HG03280 (cell line): ENCODE measurements around the gene BFAR.
A peak's percentile ranks its signal among the peaks of the same experiment; 100 is the strongest.
"Not testable (repeated sequence)": the region's sequence is repeated elsewhere in the genome, so short reads cannot be mapped to it uniquely, and the experiment has no call there.

ENCODE experiments used
- ATAC-seq: cut with Tn5 transposase; IDR thresholded peaks from one replicate; pipeline ENCODE4 v1.9.1; 2021; ENCODE audit warnings: mild to moderate bottlenecking, moderate library complexity; ENCODE audit not compliant: unreplicated experiment

BFAR gene

DNA sequence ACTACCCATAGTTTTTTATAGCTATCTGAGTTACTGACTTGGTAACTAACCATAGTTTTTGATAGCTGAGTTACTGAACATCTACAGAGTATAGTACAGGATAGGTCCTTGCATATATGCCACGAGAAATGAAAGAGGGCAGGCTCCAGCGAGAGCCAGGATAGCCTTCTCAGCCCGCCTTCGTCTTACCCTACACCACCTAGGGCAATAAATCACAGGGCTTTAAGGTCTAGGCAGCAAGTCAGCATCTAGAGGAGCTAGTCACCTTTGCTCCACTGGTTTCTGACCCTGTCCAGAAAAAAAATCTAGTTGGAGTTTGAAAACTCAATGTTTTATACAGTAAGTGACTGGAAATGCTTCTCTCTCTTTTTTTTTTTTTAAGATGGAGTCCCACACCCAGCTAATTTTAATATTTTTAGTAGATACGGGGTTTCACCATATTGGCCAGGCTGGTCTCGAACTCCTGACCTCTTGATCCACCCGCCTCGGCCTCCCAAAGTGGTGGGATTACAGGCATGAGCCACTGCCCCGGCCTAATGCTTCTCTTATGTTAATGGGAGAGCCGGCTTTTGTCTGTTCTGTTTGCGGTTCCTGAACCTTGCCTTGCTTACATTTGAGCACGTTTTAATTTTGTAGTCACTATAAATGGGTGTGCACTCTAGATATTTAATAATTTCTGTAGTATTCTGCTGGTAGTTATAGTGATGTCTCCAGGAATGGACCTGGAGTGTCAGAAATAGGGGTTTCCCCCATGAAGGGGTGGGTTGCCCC is 2.8 kb downstream of the BFAR start:
- no peak for ATAC-seq

DNA sequence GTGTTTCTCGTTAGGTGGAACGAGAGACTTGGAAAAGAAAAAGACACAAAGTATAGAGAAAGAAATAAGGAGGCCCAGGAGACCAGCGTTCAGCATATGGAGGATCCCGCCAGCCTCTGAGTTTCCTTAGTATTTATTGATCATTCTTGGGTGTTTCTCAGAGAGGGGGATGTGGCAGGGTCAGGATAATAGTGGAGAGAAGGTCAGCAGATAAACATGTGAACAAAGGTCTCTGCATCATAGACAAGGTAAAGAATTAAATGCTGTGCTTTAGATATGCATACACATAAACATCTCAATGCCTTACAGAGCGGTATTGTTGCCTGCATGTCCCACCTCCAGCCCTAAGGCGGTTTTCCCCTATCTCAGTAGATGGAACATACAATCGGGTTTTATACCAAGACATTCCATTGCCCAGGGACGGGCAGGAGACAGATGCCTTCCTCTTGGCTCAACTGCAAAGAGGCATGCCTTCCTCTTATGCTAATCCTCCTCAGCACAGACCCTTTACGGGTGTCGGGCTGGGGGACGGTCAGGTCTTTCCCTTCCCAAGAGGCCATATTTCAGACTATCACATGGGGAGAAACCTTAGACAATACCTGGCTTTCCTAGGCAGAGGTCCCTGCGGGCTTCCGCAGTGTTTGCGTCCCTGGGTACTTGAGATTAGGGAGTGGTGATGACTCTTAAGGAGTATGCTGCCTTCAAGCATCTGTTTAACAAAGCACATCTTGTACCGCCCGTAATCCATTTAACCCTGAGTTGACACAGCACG is 3.6 kb downstream of the BFAR start:
- not testable (repeated sequence) for ATAC-seq

DNA sequence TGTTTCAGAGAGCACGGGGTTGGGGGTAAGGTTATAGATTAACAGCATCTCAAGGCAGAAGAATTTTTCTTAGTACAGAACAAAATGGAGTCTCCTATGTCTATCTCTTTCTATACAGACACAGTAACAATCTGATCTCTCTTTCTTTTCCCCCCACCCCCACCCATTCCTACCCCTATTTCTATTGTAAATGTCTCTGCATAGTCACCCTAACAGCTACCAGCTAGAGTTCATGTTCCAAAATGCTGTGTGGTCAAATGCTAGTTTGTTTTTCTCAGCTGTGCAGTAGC is 4.1 kb downstream of the BFAR start:
- not testable (repeated sequence) for ATAC-seq

DNA sequence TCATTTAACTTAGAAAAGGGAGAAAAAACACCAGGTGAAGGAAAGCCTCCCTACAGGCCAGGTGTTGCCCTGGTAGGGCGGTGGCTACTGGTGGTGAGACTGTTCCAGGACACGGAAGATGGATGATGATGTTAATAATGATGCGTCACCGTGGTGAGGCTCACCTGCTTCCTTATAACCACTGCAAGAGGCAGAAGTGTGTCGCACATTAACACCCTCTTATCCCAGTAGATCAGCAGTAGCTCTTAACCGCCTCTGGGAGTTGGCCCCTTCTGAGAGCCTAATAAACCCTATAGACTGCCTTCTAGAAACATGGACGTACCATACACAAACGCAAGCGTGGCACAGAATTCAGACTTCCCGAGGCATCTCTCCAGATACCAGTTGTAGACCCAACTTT is 7.8 kb downstream of the BFAR start:
- ATAC-seq = no peak

DNA sequence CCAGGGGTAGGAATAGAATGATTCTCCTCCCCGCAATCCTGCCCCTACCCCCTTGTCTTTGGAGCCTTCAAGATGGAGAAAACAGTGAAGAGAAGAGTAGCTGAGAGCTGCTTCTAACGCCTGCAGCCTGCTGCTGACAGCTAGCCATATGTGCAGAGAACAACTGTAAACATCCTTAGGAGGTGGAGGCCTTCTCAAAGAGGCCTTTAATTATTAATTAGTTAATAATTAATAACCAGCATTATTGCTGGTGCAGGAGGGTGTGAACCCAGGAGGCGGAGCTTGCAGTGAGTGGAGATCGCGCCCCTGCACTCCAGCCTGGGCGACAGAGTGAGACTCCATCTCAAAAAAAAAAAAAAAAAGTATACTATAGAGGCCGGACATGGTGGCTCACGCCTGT is 8.5 kb downstream of the BFAR start:
- no peak for ATAC-seq

DNA sequence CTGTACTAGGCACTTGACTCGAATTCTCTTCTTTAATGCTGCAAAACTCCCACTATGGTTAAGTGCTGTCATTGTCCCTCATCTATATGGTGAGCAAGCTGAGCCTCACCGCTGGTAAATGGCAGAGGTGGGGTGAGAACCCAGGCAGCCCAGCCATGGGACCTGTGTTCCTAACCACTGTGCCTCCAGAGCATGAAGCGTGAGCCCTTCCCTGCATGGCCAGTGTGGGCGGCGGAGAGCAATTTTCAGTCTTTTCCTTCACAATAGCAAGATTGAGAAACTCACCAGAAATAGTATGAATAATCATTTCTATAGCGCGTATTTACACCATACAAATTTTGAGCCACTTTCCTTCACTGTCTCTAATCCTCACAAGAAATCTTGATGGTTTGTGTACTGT is 9.2 kb downstream of the BFAR start:
- ATAC-seq = no peak

DNA sequence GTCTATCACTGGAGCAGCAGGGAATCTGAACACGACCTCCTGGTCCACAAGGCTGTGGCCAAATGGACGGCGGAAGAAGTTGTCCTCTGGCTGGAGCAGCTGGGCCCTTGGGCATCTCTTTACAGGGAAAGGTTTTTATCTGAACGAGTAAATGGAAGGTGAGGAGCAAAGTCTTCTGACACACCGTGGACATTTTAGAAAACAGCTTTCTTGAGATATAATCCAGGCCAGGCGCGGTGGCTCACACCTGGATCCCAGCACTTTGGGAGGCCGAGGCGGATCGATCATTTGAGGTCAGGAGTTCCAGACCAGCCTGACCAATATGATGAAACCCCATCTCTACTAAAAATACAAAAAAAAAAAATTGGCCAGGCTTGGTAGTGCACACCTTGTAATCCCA is 17.1 kb downstream of the BFAR start:
- no peak for ATAC-seq

DNA sequence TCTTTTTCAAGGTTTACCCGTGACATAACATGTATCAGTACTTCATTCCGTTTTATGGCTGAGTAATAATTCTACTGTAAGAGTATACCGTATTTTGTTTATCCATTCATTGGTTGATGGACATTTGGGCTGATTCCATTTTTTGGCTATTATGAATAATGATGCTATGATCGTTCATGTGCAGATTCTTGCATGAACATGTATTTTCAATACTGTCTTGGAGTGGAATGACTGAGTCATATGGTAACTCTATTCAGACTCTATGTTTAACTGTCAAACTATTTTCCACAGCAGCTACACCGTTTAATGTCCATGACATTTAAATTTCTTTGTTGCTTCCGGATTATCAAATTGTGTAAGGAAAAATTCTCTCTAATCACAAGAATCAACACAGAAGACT is 17.9 kb downstream of the BFAR start:
- no peak for ATAC-seq

DNA sequence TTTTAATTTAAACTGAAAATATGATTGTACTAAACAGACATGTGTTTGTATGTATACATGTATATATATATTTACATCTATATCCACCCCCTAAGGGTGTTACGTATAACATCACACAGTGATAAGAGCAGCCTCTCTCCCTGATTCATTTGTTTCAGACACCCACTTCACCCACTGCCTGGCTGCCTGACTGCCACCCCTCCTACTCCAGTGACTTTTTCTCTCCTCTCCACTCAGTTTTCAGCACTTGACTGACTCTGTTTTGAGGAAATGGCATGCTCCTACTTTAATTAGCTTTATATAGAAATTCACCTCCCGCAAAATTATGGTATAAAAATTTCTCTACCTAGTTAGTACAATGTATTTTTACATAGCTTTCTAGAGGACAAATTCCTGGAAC is 20.0 kb downstream of the BFAR start:
- no peak for ATAC-seq

DNA sequence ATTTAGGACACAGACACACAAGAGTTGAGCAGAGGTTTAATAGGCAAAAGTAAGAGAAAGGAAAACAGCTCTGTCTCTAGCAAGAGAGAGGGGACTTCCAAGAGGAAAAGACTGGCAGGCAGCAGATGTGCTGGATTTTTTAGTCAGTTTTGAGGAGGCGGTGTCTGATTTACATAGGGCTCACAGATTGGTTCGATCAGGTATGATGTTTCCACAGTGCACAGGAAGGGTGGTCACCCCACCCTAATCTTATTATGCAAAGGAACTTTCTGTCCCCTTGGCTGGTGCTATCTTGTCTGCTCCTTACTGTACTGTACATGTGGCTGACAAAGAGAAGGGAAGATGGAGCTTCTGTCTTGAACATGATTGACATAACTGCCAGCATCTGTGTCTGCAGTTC is 25.3 kb downstream of the BFAR start:
- ATAC-seq = peak; percentile 64

DNA sequence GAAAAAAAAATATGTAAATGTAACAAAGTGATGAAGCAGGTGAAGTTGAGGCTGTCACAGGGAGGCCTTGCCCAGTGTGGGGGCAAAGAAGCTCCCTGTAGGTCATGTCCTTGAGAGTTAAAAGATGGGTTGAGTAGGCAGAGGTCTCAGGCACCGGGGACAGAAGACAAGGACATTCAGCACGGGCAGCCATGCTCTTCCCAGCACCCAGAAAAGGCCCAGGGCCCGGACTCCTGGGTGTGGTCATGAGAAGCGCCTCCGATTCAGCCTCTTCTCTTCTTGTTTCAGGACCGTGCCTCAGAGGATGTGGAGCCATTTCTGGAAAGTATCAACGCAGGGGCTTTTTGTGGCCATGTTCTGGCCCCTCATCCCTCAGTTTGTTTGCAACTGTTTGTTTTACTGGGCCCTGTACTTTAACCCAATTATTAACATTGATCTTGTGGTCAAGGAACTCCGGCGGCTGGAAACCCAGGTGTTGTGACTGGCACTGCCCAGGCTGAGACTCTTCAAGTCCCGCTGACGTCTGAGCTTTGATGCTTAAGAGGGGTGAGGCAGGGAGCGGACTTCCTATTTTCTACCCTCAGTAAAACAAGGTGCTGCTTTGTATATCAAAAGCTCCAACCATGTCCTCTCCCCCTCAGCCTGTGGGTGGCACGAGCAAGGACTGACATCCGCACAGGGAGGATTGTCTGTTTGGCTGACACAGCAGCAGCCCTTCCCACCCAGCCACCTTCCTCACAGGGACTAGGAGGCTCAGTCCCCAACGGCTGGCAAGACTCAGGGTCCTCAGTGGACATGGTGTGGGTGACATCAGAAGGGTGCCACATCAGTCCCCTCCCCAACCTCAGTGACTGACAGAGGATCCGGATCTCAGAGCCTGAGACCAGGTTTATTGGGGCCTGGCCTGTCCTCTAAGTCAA is 34.9 kb downstream of the BFAR start:
- no peak for ATAC-seq

DNA sequence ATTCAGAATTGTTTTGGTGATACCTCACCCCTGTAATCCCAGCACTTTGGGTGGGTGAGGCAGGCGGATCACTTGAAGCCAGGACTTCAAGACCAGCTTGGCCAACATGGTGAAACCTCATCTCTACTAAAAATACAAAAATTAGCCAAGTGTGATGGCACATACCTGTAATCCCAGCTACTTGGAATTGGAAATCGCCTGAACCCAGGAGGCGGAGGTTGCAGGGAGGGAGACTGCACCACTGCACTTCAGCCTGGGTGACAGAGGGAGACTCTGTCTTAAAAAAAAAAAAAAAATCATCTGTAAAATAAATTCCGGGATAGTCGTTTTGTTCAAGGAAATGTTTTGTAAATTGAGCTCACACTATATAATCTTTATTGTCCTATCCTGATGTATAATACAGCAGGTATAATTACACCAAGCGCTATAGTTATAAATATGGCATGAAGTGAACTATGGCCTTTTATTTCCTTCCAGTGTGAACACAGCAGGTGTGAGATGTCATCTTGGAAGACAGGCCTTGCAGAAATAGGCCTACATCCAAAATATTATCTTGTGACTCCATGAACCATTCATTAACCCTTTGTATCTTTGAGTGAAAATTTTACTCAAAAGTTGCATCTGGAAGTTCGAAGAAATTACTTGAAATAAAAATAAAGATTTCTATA is 35.9 kb downstream of the BFAR start:
- ATAC-seq = no peak

DNA sequence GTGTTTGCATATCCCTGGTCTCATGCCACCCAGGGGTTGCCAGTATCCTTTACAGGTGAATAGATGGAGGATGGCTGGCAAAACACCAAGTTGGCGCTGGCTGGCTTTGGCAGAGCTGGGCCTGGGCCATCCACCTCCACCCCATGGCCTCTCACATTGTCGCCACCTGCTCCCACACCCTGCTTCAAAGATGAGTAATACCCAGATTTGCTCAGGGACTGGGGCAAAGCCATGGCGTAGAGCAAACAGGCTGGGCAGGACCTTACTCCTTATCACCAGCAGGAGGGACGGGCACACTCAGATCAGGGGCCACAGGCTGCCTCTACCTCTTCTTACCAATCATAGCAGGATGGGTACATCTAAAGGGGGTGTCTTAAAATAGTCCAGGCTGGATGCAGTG is 37.0 kb downstream of the BFAR start:
- no peak for ATAC-seq

DNA sequence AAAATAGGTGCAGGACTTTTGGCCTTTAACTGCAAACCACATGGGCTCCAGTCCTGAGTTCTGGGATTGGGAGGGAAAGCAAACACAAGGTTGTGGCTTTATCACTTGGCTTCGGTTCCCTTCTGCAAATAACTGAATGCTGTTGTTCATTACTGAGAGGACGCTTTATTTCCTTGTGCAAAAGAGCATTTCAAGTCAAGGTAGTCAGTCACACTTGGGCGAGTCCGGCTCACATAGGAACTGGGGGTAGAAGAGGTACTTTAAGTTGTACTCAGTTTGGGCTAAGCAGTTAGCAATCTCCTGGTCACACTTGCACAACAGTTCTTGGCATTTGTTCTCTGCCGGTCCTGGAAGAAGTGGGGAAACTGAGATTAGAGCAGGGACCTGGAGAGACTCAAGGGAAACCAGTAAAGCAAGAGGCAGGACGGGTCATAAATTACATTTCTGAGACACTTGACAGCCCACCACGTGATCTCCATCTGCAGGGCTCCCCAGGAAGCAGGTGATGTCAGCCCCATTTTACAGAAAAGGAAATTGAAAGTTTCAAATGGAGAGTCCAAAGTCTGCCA is 39.7 kb downstream of the BFAR start:
- ATAC-seq = peak; percentile 83

DNA sequence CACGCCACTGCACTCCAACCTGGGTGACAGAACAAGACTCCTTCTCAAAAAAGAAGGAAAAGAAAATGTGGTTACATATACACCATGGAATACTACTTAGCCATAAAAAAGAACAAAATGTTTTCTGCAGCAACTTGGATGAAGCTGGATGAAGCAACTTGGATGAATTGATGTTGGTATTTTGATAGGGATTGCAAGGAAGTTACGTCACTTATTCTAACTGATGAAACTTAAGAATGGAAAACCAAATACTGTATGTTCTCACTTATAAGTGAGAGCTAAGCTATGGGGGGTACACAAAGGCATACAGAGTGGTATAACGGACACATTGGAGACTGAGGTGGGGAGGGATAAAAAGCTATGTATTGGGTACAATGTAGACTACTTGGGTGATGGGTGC is 43.9 kb downstream of the BFAR start:
- ATAC-seq = no peak

DNA sequence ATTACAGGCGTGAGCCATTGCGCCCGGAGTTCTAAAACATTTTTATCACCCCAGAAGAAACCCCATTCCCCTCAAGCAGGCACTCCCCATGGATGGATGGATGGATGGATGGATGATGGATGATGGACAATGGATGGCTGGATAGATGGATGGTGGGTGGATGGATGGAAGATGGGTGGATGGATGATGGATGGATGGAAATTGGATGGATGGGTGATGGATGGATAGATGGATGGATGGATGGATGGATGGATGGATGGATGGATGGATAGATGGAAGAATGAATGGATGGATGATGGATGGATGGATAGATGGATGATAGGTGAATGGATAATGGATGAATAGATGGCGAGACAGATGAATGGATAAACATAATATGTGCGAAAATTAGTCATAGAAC is 44.9 kb downstream of the BFAR start:
- no peak for ATAC-seq

DNA sequence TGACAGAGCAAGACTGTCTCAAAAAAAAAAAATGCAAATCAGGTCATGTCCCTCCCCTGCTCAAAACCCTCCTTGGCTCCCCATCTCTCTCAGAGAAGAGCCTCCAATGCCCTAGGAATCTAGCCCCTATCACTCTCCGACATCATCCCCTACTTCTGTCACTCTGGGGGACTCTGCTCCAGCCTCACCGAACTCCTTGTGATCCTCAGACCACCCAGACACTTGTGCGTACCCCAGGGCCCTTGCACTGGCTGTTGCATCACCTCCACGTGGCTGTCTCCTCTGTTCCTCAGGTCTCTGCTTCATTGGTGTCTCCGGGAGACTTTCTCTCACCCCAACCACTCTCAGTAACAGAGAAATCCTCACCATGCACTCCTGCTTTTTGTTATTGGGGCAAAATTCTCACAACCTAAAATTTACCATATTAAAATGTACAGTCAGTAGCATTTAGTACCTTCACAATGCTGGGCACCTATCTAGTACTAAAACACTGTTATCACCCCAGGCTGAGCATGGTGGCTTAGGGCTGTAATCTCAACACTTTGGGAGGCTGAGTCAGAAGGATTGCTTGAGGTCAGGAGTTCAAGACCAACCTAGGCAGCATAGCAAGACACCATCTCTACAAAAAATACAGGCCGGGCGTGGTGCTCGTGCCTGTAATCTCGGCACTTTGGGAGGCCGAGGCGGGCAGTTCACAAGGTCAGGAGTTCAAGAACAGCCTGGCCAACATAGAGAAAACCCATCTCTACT is 46.2 kb downstream of the BFAR start:
- no peak for ATAC-seq

DNA sequence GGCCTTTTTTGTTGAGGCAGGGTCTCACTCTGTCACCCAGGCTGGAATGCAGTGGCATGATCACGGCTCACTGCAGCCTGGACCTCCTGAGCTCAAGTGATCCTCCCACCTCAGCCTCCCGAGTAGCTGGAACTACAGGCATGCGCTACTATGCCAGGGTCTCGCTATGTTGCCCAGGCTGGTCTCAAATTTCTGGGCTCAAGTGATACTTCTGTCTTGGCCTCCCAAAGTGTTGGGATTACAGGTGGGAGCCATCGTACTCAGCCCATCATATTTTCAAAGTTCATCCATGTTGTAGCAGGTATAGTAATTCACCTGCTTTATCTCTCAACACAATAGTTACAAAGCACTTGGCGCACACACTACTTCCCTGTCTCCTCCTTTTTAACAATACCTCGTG is 47.6 kb downstream of the BFAR start:
- ATAC-seq = not testable (repeated sequence)

DNA sequence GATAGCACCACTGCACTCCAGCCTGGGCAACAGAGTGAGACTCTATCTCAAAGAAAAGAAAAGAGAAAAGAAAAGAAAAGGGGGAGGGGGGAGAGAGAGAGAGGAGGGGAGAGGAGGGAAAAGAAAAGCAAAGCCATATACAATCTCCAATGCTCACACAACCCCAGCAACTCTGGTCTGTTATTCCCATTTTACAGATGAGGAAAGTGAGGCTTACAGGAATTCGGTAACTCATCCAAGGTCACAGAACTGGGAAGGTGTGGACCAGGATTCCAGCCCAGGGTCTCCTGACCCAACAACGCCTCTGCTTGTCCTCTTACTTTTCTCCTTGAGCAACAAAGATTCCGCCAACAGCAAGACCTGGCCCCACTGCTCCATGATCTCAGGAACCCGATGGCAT is 48.4 kb downstream of the BFAR start:
- ATAC-seq = no peak

DNA sequence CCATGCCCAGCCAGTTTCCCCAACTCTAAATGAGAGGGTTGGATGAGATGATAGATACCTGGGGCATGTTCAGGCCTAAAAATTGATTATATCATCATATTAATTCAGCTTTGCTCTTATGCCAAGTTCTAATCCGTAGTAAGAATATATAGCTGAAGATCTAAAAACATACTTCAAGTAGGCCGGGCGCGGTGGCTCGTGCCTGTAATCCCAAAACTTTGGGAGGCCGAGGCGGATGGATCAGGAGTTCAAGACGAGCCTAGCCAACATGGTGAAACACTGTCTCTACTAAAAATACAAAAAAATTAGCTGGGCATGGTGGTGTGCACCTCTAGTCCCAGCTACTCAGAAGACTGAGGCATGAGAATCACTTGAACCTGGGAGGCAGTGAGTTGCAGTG is 49.4 kb downstream of the BFAR start:
- ATAC-seq = no peak
